DOHH2 (cell line): Measurements from ENCODE around the gene DYNC2LI1.

Source experiments
- H3F3A ChIP-seq: fragments of 200-600 bp; sonication (generic), shearing (Covaris generic); 2 replicates; pipeline ENCODE4 v1.6.0; 2016; ENCODE audit warnings: antibody characterized with exemption, mild to moderate bottlenecking; ENCODE audit not compliant: control insufficient read depth, insufficient read depth
- H3K27ac ChIP-seq: fragments of 200-600 bp; sonication (generic); 2 replicates; pipeline ENCODE4 v1.5.1; 2014; ENCODE audit warnings: low read depth, mild to moderate bottlenecking, low read length, moderate library complexity
- H3K27me3 ChIP-seq: fragments of 200-600 bp; sonication (generic); 2 replicates; pipeline ENCODE4 v1.6.1; 2014; ENCODE audit warnings: mild to moderate bottlenecking, low read length, mixed read lengths; ENCODE audit not compliant: control insufficient read depth
- H3K36me3 ChIP-seq: fragments of 200-600 bp; sonication (generic); 2 replicates; pipeline ENCODE4 v1.6.1; 2014; ENCODE audit warnings: mild to moderate bottlenecking, low read length, moderate library complexity, mixed read lengths; ENCODE audit not compliant: control insufficient read depth
- H3K4me1 ChIP-seq: fragments of 200-600 bp; sonication (generic); 2 replicates; pipeline ENCODE4 v1.6.1; 2014; ENCODE audit warnings: mild to moderate bottlenecking, low read length, mixed read lengths; ENCODE audit not compliant: control insufficient read depth
- H3K4me2 ChIP-seq: fragments of 200-600 bp; sonication (generic); 2 replicates; pipeline ENCODE4 v1.6.0; 2014; ENCODE audit warnings: mild to moderate bottlenecking, low read length, moderate library complexity
- H3K4me3 ChIP-seq: fragments of 200-600 bp; sonication (generic); 2 replicates; pipeline ENCODE4 v1.5.1; 2014; ENCODE audit warnings: mild to moderate bottlenecking, low read length, mixed read lengths
- H3K79me2 ChIP-seq: fragments of 200-600 bp; sonication (generic); 2 replicates; pipeline ENCODE4 v1.6.1; 2014; ENCODE audit warnings: mild to moderate bottlenecking, low read length, mixed read lengths; ENCODE audit not compliant: control insufficient read depth
- H3K9me2 ChIP-seq: fragments of 200-600 bp; sonication (generic); replicated peaks from 2 replicates; pipeline ENCODE4 v1.6.1; 2014; ENCODE audit warnings: mild to moderate bottlenecking, low read length, mixed read lengths; ENCODE audit not compliant: control insufficient read depth
- H3K9me3 ChIP-seq: fragments of 200-600 bp; sonication (generic); 2 replicates; pipeline ENCODE4 v1.6.1; 2014; ENCODE audit warnings: antibody characterized with exemption, low read length, mixed read lengths; ENCODE audit not compliant: control insufficient read depth, insufficient read depth
- H4K20me1 ChIP-seq: fragments of 200-600 bp; sonication (generic); 2 replicates; pipeline ENCODE4 v1.6.0; 2014; ENCODE audit warnings: low read depth, mild to moderate bottlenecking, antibody characterized with exemption, low read length, moderate library complexity; ENCODE audit not compliant: control insufficient read depth, insufficient read depth
- EZH2phosphoT487 ChIP-seq: fragments of 200-600 bp; sonication (generic); IDR thresholded peaks from 2 replicates; pipeline ENCODE4 v1.6.1; 2017; ENCODE audit warnings: borderline replicate concordance, mild to moderate bottlenecking, antibody characterized with exemption, low read length, moderate library complexity, mixed read lengths
- TF ChIP-seq, protein P1 (sequence below): fragments of 200-600 bp; sonication (generic); IDR thresholded peaks from one replicate; pipeline ENCODE4 v1.5.1; 2014; ENCODE audit warnings: antibody characterized with exemption, mild to moderate bottlenecking, low read depth, low read length; ENCODE audit not compliant: poor library complexity, severe bottlenecking

The DYNC2LI1 gene

DNA sequence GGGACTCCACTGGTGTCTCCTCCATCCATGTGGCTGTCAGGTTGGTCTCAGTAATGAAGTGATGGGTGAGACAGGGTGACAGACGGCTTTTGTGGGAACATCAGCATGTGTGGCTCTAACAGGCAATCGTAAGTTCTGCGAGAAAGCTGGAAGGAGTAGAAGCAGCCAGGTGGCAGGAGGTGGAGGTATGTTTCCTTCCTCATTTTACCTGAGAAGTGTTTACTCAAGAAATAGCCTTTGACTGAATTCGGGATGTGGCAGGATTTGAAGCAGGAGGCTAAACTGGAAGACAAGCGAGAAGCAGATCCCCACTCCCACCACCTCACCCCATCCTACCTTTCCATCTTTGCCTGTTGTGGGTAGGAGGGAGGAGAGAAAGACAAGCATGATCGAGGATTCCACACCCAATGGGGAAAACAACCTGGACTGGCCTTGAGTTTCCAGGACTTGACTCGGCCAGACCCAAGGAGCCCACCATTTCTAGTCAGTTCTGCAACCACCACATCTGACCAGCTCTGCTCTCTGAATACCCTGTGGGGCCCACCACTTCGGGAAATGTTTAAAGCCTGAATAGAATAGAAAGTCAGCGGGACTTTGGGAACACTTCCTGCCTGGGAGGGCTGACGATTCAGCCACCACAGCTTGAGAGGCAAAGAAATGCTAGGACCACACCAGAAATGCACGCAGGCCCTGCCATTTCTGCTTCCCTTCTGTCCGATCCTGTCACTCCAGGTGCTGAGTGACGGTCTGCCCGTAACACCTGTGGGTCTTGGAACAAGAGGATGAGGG, 66.1 kb downstream of the DYNC2LI1 start:
- Histone ChIP-seq H3K27me3 (peaks cover 6% of the 10 kb centered on the region; the same call in 1 of the 2 replicates), H3F3A (no peaks in the 10 kb centered on the region), H3K27ac (no peak overlapping the region), H3K9me3 (no peaks in the 10 kb centered on the region), H3K4me2 (no peak overlapping the region), H3K4me1 (no peaks in the 10 kb centered on the region), H3K9me2 (no peaks in the 10 kb centered on the region), H3K4me3 (no peak overlapping the region), H3K79me2 (no peaks in the 10 kb centered on the region), H4K20me1 (no peaks in the 10 kb centered on the region), H3K36me3 (no peaks in the 10 kb centered on the region)
- TF ChIP-seq, protein P1, sequence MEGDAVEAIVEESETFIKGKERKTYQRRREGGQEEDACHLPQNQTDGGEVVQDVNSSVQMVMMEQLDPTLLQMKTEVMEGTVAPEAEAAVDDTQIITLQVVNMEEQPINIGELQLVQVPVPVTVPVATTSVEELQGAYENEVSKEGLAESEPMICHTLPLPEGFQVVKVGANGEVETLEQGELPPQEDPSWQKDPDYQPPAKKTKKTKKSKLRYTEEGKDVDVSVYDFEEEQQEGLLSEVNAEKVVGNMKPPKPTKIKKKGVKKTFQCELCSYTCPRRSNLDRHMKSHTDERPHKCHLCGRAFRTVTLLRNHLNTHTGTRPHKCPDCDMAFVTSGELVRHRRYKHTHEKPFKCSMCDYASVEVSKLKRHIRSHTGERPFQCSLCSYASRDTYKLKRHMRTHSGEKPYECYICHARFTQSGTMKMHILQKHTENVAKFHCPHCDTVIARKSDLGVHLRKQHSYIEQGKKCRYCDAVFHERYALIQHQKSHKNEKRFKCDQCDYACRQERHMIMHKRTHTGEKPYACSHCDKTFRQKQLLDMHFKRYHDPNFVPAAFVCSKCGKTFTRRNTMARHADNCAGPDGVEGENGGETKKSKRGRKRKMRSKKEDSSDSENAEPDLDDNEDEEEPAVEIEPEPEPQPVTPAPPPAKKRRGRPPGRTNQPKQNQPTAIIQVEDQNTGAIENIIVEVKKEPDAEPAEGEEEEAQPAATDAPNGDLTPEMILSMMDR, result no peak
- no peak for TF ChIP-seq EZH2phosphoT487

DNA sequence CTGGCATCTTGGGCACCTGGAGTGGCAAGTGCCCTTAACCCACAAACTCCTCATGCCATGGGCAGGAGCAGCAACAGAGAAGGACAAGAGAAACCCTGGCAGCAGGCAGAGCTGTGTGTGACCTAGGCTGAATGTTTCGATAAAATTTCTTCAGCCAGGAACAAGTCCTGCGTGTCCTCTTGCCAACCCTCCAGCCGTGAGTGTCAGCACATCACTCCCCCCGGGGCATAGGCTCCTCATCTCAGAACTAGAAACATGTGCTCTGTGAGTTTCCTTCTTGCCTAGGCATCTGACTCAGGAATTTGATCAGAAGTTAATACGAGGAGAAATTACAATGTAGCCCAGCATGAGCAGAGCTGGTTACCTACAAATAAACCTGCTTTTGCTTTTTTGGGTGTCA, 67.1 kb downstream of the DYNC2LI1 start:
- Histone ChIP-seq H3K27me3 (peaks cover 3% of the 10 kb centered on the region; the same call in 1 of the 2 replicates), H3K36me3 (no peaks in the 10 kb centered on the region), H4K20me1 (no peaks in the 10 kb centered on the region), H3K4me2 (no peak overlapping the region), H3K27ac (no peak overlapping the region), H3K9me2 (no peaks in the 10 kb centered on the region), H3F3A (no peaks in the 10 kb centered on the region), H3K79me2 (no peaks in the 10 kb centered on the region), H3K9me3 (no peaks in the 10 kb centered on the region), H3K4me1 (no peaks in the 10 kb centered on the region), H3K4me3 (no peak overlapping the region)
- TF ChIP-seq, protein P1, result no peak

DNA sequence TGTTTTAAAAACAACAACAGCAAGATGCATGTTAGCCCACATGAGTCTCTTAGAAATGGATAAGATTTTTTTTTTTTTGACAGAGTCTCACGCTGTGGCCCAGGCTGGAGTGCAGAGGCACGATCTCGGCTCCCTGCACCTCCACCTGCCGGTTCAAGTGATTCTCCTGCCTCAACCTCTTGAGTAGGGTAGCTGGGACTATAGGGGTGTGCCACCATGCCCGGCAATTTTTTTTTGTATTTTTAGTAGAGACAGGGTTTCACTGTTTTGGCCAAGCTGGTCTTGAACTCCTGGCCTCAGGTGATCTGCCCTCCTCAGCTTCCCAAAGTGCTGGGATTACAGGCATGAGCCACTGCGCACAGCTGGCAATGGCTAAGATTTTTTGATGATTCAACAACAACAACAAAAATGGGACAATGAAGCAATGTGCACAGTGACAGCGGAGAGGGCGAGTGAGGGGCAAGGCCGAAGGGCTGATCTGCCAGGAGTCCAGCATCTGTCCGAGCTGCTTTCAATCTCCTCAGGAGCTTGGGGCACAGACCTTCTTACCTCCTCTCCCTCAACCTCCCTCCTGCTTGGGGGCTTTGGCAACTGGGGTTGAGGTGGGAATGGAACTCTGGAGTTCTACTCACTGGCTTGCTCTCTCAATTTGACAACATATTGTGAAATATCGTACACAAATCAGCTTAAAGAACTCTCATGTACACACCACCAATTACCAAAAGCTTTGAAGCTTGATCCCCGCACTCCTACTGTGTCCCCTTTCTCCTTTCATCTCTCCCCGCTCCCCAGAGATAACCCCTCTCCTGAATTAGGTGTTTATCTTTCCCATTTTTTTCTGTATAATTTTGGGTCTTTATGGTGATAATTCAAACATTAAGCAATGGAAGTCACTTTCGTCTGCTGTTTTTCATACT, 68.4 kb downstream of the DYNC2LI1 start:
- peaks cover 3% of the 10 kb centered on the region; the same call in 1 of the 2 replicates for H3K27me3 ChIP-seq
- H3F3A ChIP-seq, result no peaks in the 10 kb centered on the region
- H3K9me2 ChIP-seq, result no peaks in the 10 kb centered on the region
- H3K4me2 ChIP-seq, result no peak overlapping the region
- H3K27ac ChIP-seq, result no peak overlapping the region
- no peaks in the 10 kb centered on the region for H3K36me3 ChIP-seq
- H4K20me1 ChIP-seq, result no peaks in the 10 kb centered on the region
- H3K79me2 ChIP-seq, result no peaks in the 10 kb centered on the region
- no peaks in the 10 kb centered on the region for H3K4me1 ChIP-seq
- TF ChIP-seq, protein P1, result no peak
- TF ChIP-seq EZH2phosphoT487, result no peak
- no peak overlapping the region for H3K4me3 ChIP-seq
- H3K9me3 ChIP-seq, result no peaks in the 10 kb centered on the region
